ENCODE measurements around the gene ZDHHC7.

ZDHHC7 gene

DNA sequence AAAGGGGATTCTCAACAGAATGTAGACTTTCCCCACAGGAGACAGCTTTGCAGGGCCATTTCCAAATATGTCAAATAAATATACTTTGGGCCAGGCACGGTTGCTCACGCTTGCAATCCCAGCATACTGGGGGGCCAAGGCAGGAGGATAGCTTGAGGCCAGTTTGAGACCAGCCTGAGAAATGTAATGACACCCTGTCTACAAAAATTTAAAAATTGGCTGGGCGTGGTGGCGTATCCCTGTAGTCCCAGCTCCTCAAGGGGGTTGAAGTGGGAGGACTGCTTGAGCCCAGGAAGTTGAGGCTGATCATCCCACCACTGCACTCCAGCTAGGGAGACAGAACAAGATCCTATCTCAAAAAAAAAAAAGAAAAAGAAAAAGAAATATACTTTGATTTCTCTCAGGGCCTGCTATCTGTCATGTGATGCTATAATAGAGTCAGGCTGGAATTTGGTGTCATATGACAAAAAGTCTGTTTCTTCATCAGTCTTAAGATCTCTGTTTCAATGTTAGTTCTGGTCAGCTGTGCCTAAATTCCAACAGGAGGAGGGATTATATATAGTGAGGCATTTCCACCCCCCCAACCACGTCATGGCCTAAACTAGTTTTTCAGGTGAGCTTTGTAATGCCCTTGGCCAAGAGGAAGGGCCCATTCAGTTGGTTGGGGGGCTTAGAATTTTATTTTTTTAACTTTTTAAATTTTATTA, 4.3 kb upstream of the ZDHHC7 start:
- TF ChIP-seq, protein P1, sequence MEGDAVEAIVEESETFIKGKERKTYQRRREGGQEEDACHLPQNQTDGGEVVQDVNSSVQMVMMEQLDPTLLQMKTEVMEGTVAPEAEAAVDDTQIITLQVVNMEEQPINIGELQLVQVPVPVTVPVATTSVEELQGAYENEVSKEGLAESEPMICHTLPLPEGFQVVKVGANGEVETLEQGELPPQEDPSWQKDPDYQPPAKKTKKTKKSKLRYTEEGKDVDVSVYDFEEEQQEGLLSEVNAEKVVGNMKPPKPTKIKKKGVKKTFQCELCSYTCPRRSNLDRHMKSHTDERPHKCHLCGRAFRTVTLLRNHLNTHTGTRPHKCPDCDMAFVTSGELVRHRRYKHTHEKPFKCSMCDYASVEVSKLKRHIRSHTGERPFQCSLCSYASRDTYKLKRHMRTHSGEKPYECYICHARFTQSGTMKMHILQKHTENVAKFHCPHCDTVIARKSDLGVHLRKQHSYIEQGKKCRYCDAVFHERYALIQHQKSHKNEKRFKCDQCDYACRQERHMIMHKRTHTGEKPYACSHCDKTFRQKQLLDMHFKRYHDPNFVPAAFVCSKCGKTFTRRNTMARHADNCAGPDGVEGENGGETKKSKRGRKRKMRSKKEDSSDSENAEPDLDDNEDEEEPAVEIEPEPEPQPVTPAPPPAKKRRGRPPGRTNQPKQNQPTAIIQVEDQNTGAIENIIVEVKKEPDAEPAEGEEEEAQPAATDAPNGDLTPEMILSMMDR (conservative IDR thresholded peaks at IDR 0.05) = no peak

DNA sequence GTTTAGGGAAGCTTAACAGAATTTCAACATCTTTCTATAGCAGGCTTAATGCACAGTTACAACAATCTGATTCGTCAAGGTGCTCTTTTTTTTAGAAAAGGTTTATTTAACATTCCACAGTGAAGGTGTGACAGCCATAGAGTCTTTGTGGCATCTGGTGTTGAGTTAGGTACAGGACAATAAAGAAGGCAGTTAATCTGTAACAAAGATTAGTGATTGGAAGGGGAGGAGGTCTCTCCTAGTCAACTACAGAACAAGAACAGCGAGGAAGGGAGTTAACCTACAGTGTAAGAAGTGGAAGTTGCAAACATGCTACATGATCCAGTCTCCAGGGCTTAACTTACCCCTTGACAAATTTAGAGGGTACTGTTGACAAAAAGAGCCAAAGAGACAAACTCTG, 3.0 kb upstream of the ZDHHC7 start:
- TF ChIP-seq, protein P1 (conservative IDR thresholded peaks at IDR 0.05) = no peak
- H3K27ac ChIP-seq = no peak overlapping the region

More for the DNA sequence above, 4.3 kb upstream of the ZDHHC7 start:
- no peak overlapping the region for H3K27ac ChIP-seq

DNA sequence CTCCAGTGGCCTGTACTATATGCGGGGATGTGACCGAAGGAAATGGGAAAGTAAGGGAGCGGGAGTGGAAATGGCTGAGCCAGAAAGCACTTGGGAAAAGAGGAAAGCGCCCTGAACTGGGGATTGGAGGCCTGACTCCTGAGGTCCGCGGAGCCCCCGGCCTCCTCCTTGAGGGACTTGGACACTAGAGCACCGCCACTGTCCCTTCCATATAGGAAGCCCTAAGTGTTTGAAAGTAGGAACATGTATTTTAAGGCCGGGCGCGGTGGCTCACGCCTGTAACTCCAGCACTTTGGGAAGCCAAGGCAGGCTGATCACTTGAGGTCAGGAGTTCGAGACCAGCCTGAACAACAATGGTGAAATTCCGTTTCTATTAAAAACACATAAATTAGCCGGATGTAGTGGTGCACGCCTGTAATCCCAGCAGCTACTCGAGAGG, 530 bp upstream of the ZDHHC7 start:
- TF ChIP-seq, protein P1 (conservative IDR thresholded peaks at IDR 0.05) = no peak
- H3K27ac ChIP-seq = peak overlapping the region; percentile 69

DNA sequence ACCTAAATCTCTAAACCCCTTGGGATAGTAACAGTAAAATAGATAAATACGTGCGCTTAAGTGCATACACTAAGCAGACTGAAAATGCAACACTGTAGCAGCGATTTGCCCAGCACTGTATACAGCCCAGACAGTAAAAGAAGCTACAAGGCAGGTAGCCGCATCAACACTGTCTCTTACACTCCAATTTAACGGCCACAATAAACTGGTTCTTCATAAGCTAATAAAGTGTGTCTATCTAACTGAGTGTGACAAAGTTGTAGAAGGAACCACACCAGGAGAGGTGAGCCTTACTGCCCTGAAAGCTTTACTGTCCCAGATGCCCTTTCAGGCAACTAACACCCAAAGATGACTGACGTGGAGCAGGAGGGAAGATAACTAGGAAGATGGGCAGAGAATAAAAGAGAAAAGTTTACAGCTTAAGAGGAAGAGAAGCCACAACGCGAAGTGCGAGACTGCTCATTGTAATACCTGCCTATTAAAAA, 847 bp downstream of the ZDHHC7 start:
- TF ChIP-seq, protein P1 (conservative IDR thresholded peaks at IDR 0.05) = no peak
- H3K27ac ChIP-seq = peak overlapping the region; percentile 69

DNA sequence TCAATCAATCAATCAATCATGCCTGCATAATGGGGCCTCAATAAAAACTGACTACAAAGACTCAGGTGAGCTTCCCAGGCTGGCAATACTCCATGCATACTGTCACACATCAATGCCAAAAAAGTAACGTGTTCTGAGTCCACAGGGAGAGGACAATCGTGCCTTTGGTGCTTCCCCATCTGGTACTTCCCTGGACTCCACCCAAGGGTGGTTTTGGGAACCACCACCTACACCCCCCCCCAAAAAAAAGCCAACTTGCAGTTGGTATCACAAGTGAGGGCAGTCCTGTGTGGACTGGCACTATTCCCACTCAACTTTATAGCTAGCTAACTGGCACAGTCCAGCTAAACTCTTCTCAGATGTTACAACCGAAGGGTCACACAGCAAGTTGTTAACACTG, 3.1 kb downstream of the ZDHHC7 start:
- TF ChIP-seq, protein P1 (conservative IDR thresholded peaks at IDR 0.05) = no peak
- H3K27ac ChIP-seq = no peak overlapping the region

DNA sequence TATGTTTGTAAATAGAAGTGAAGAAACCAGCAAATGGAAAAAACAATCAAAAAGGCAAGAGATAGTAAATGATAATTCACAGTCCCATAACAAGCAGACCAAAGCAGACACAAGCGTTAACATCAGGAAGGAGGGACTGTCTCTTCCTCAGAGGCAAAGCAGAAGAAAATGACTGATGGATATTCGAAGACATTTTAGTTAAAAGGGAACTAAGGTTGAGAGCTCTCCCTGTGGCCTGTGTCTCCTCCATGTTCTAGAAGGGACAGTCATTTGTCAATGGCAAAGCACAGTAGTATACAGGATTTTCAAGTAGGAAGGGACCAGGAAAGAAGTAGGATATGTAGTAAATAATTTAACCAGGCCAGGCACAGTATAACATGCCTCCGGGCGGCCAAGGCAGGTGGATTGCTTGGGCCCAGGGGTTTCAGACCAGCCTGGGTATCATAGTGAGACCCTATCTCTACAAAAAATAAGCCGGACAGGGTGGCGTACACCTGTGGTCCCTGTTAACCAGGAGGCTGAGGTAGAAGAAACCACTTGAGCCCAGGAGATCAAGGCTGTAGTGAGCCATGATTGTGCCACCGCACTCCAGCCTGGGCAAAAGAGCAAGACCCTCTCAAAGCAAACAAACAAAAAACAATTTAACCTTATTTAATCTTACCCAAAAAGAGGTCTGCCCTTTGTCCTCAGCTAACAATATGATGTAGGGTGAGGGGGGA, 3.7 kb downstream of the ZDHHC7 start:
- no peak overlapping the region for H3K27ac ChIP-seq
- TF ChIP-seq, protein P1 (conservative IDR thresholded peaks at IDR 0.05) = no peak

DNA sequence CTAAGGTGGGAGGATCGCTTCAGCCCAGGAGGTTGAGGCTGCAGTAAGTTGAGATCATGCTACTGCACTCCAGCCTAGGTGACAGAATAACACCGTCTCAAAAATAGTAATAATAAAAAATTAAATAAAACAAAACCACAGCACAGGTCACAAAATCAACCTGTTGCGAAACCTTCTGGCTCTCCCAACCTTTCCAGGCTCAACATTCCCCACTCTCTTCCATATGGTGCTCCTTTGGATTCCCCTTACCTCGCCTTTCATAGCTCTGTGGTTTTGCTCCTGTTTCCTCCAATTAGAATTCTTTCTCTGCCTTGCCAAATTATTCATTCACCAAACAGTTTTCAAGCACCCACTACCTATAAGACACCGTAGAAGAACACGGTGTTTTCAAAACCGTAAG, 4.7 kb downstream of the ZDHHC7 start:
- TF ChIP-seq, protein P1 (conservative IDR thresholded peaks at IDR 0.05) = no peak
- no peak overlapping the region for H3K27ac ChIP-seq
